GM20431 (cell line): ENCODE results near the gene LRRC4.

Source experiments
- in situ Hi-C: fragments of 300-500 bp; cut with MseI, MboI; formaldehyde crosslinking; loops from one replicate; pipeline ENCODE4 v1.15.0; 2020; ENCODE audit warnings: low sequenced_read_pairs; ENCODE audit not compliant: unreplicated experiment

The LRRC4 gene

GRCh38 chr7:128033246-128033645 lies 2.0 kb upstream of the LRRC4 start:
- in situ Hi-C loops, result no loop called here

DNA sequence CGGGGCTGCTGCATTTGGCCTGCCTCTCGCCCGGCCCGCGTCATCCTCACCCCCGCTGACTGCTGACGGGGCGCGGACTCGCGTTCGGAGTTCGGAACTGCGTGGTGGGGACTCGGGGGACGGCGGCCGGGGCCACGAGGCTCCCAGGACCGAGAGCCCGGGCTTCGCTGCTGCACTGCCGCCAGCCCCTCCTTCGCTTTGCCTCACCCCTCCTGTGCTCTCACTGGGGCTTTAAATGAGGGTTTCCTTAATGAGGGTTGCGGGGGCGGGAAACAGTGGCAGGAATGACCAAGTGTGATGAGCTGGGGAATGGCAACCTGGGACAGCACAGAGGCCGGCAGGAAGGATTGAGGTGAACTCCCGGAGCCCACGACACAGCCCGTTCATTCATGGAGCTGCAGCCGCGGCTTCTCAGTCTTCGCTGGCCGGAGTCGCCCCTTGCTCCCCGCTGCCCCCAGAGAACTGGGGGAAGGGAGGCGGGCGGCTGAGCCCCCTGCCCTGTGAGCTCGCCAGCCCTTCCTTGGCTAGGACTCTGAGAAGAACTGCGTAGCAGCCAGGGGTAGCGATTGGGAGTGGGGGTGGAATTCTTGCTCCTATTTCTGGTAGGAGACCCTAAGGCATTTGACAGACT lies 1.5 kb upstream of the LRRC4 start:
- in situ Hi-C loops, result no loop called here

DNA sequence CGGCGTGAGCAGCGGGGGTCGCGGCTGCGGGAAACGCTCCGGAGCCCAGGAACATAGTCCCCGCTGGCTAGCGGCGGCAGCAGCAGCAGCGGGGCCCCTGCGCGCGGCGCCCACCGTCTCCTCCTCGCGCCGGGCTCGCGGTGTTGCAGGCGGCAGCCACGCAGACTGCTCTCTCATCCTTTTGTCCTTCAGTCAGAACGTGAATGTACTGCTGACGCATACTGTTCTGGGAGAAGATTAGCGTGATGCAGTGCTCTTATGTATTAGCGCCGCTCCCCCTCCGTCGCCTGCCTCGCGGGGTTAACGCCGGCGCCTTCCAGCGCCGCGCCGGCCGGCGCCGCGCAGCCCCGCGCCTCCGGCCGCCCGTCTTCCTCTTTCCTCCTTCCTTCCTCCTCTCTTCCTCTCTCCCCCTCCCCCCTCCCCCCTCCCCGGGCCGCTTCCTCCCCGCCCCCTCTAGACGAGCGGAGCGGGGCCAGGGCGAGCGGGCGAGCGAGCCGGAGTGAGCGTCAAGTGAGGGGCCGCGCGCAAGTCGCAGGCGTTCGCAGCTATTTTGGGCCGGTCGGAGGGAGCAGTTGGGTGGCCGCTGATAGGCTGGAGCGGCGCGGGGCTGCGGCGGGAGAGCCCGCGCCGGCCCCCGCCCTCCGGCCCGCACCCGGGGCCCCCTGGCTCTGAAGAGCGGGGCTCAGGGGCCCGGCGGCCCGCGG lies 816 bp upstream of the LRRC4 start:
- in situ Hi-C loops, result no loop called here

DNA sequence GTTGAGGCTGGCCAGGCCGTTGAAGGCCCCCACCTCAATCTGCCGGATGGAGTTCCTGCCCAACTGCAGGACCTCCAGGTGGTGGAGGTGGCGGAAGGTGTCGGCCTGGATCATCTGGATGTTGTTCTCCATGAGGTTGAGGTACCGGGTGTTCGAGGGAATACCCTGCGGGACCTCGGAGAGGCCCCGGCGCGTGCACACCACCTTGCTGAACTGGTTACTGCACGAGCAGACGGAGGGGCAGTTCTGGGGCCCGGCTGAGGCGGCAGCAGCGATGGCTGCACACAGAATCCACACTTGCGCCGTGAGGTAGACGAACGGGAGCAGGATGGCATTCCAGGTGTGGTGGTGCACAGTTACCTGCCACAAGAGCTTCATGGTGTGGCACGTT lies 979 bp downstream of the LRRC4 start:
- in situ Hi-C loops, result no loop called here

DNA sequence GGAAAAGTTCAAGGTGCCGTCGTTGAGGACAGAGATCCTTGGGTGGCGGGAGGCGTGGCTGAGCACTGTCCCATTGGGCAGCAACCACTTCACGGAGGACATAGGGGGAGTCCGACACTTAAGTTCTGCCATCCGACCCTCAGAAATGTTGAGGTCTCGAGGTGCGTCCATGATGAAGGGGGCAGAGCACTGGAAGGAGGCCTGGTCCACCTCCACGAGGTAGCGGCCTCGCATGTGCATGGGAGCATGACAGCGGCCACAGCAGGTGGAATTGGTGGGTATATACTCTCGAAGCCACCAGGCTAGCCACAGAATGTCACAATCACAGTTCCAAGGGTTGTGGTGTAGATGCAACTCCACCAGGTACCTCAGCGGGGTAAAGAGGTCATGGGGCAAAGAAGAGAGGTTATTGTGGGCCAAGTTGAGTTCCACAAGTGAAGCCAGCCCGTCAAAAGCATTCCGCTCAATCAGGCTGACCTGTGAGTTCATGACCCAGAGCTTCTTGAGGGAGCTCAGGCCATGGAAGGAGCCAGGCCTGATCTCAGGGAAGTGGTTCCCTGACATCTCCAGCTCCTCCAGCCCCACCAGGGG lies 1.7 kb downstream of the LRRC4 start:
- in situ Hi-C loops, result no loop called here

- in situ Hi-C loops, result no loop called here
Observed at GRCh38 chr7:128027485-128027980, 3.7 kb downstream of the LRRC4 start.

DNA sequence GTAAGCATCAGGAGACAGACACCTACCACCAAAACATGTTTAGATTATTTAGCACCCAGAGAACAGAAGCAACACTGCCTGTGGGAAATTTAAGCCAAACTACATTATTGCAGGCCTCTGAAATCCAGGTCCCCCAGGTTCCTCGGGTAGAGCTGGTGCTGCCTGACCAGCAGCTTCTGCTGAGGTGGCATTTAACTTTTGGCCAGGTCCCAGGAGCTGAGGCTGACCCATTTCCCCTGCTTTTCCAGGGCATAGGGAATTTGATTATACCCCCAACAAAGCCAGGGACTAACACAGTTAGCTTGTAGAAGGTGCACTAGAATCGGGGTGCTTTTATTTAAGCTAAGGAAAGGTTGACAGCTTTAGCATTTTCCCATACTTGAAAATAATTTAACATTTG lies 4.7 kb downstream of the LRRC4 start:
- in situ Hi-C loops, result no loop called here

GRCh38 chr7:128025819-128026218 lies 5.4 kb downstream of the LRRC4 start:
- in situ Hi-C loops, result no loop called here

GRCh38 chr7:128025380-128025779 lies 5.9 kb downstream of the LRRC4 start:
- in situ Hi-C loops, result no loop called here

DNA sequence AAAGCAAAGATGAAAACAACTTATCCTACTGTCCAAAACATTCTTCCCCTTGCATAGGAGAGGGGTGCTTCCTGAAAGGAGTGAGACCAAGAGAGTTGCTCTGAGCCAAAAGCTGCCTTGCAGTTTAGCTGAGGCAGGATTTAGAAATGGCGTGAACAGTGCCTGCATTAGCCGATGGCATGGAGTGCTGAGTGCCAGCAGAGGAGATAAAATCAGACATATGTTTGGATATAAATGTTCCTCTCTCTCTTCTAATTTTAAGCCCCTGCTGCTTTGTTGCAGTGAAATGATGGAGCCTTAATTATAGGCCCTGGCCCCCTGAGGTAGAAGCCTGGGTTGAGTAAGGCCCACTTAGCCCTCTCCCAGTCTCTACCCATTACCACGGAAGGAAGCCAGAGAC lies 7.1 kb downstream of the LRRC4 start:
- in situ Hi-C loops, result no loop called here

- in situ Hi-C loops, result no loop called here
Observed at GRCh38 chr7:128022631-128023532, 8.4 kb downstream of the LRRC4 start.

- in situ Hi-C loops, result no loop called here
Observed at GRCh38 chr7:128021366-128021765, 9.9 kb downstream of the LRRC4 start.

GRCh38 chr7:128020159-128020558 lies 11.1 kb downstream of the LRRC4 start:
- in situ Hi-C loops, result no loop called here

GRCh38 chr7:128019288-128019687 lies 11.9 kb downstream of the LRRC4 start:
- in situ Hi-C loops, result no loop called here

- in situ Hi-C loops, result no loop called here
Observed at GRCh38 chr7:128017862-128018845, 13.1 kb downstream of the LRRC4 start.

GRCh38 chr7:128017460-128017859 lies 13.8 kb downstream of the LRRC4 start:
- in situ Hi-C loops, result no loop called here

DNA sequence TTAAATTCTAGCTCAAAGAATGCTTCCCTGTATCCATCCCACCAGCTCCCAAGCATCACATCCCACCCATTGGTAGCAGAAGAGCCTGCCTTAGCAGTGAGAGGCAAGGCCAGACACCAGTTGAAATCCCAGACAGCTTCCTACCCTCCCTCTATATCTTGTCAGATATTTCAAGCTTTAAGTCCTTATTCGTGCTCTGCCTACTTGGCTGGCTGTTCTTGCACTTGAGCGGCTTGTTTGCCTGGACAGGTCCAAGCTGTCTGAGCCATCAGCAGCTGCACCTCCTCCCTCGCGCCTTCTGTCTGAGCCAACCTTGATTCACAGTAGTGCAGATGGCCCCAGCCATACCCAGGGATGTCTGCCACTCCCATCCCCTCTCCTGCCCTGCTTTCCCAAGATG lies 16.4 kb downstream of the LRRC4 start:
- in situ Hi-C loops, result no loop called here

DNA sequence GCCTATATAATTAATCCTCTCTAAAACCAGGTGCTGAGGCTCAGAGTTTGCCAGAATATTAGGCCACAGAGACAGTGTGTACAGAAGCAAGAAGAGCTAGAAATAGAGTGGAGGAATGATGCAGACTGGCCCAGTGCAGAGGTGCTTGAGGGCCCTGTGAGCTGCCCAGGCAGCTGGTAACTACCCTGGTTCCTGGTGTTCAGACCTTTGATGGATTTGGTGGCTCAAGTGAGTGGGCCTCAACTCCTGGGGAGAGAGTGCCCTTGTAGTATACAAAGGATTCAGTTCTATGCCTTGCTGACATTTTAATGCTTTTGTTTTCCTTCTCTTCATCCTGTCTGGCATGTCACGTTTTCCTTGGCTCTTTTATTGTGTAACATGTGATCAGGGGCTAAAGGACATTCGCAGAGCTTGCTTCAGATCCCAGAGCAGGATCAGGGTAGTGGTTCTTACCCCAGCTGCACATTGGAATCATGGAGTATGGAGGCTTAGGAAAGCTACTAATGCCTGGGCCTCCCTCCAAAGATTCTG lies 20.0 kb downstream of the LRRC4 start:
- in situ Hi-C loops, result no loop called here
